Stimulated activated naive CD8-positive, alpha-beta T cell treated with anti-CD3 and anti-CD28 coated beads, Interleukin-15, Interleukin-2, amounts not matched to agents 100 ng/mL and 50 ng/mL, for 24 hours (primary cell): ENCODE results near the gene NRL.

Experiments
- H3K27ac Mint-ChIP-seq: one replicate; pipeline ENCODE4 v1.8.0; 2021; ENCODE audit warnings: mild to moderate bottlenecking, mixed read lengths
- H3K27me3 Mint-ChIP-seq: one replicate; pipeline ENCODE4 v1.8.0; 2021; ENCODE audit warnings: mixed read lengths
- H3K36me3 Mint-ChIP-seq: one replicate; pipeline ENCODE4 v1.8.0; 2021; ENCODE audit warnings: low read depth, mixed read lengths
- H3K4me1 Mint-ChIP-seq: one replicate; pipeline ENCODE4 v1.8.0; 2021; ENCODE audit warnings: low read depth, mixed read lengths
- H3K4me3 Mint-ChIP-seq: one replicate; pipeline ENCODE4 v1.8.0; 2021; ENCODE audit warnings: mild to moderate bottlenecking, mixed read lengths
- H3K9me3 Mint-ChIP-seq: one replicate; pipeline ENCODE4 v1.8.0; 2021; ENCODE audit warnings: mixed read lengths

Gene NRL

DNA sequence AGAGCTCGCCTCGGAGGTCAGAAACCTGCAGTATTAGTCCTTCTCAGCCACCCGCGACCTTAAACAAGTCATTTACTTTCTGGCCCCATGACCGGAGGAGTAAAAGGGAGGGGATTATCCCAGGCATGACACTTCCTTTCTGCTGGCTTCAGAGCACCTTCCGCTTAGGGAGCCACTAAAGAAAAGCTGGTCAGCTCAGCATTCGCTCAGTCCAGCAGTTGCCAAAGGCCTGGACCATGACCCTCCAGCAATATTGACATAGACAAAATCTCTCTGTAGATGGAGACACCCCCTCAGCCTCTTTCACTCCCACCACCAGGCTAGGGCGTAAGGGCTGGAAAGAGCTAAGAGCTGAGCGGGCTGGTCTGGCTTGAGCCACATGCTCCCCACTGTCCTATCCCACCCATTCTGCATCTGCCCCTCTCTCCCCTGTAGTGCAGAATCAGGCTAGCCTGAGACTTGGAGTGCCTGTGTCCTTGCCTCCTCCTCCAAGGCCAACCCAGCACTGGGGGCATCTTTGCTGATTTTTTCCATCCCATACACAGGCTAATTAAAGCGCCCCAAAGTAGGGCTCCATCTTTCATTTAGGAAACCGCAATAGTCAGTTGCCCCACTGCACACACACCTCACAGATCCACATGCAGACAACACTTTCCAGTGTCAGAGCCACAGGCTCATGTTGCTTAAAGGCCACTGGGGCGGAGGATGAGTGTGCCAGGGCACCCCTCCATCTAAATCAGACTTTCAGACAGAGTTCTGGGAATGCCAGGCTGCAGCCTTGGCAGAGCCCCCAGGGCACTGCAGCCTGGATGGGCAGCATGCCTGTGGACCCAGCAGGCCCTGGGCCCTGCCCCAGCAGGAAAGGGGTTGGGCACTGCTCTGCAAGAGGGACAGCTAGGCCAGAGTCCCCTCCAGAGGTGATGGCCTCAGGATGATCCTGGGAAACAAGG lies 47.3 kb downstream of the NRL start:
- Mint-ChIP-seq H3K9me3 (no peaks in the 10 kb centered on the region), H3K27me3 (no peaks in the 10 kb centered on the region), H3K4me3 (no peak overlapping the region), H3K36me3 (no peaks in the 10 kb centered on the region), H3K4me1 (peaks cover 11% of the 10 kb centered on the region), H3K27ac (no peak overlapping the region)

DNA sequence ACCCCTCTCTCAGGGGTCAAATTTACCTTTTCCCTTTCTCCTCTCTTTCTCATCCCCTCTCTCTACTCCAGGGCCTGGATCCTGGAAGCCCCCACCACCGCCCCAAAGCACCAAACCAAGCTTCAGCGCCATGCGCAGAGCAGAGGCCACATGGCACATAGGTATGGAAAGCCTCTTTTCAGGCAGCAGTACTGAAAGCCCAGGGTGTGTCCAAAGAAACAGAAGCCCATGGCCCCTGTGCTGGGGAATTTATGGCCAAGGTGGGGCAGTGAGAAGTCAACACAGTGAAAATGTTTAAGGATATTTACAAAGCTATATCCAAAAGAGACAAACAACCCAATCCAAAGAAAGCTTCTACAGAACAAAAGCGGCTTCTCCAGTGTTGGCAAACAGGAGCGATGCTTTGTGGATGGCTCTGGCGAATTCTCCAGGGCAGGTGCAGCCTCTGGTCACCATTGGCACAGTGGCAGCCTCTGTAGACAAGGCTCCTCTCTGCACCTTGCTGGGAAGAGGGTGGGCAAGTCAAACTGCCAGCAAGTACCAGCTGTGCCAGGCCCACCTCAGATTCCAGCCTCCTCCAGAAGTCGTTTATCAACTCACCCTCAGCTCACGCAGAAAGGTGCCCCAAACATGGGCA lies 48.1 kb downstream of the NRL start:
- Mint-ChIP-seq H3K9me3 (no peaks in the 10 kb centered on the region), H3K4me1 (peaks cover 11% of the 10 kb centered on the region), H3K36me3 (no peaks in the 10 kb centered on the region), H3K27ac (no peak overlapping the region), H3K27me3 (no peaks in the 10 kb centered on the region), H3K4me3 (no peak overlapping the region)

DNA sequence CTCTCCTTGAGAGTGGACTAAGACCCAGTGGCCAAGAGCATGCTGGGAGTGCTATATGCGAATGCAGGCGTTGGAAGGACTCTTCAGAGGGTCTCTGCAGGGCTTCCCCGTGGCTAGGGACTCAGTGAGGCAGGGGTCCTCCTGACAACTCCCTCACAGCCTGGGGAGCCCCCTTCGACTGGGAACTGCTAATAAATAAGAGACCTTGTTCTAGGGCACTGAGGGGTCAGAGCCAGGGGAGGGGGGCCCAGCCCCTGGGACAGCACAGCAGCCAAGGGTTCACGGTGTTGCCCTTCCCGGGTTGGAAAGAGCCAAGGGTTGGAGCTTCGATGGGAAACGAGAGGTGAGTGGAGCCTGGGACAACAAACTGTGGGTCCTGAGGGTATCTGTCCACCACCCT lies 49.3 kb downstream of the NRL start:
- peaks cover 2% of the 10 kb centered on the region for H3K4me1 Mint-ChIP-seq
- no peaks in the 10 kb centered on the region for H3K27me3 Mint-ChIP-seq
- no peak overlapping the region for H3K4me3 Mint-ChIP-seq
- H3K9me3 Mint-ChIP-seq, result no peaks in the 10 kb centered on the region
- H3K27ac Mint-ChIP-seq, result no peak overlapping the region
- no peaks in the 10 kb centered on the region for H3K36me3 Mint-ChIP-seq

DNA sequence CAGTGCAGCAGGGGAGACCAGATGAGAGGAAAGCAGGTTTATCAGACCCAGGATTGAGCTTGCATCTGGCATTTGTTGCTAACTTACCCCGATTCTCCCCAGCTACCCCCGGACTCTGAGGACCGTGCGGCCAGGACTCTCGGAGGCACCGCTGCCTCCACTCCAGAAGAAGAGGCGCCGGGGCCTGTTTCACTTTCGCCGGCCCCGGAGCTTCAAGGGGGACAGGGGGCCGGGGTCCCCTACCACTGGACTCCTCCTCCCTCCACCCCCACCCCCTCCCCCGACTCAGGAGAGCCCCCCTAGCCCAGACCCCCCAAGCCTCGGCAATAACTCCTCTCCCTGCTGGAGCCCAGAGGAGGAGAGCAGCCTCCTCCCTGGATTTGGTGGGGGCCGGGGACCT lies 49.9 kb downstream of the NRL start:
- H3K4me3 Mint-ChIP-seq, result no peak overlapping the region
- no peaks in the 10 kb centered on the region for H3K9me3 Mint-ChIP-seq
- H3K27ac Mint-ChIP-seq, result no peak overlapping the region
- no peaks in the 10 kb centered on the region for H3K27me3 Mint-ChIP-seq
- H3K4me1 Mint-ChIP-seq, result no peaks in the 10 kb centered on the region
- H3K36me3 Mint-ChIP-seq, result no peaks in the 10 kb centered on the region

DNA sequence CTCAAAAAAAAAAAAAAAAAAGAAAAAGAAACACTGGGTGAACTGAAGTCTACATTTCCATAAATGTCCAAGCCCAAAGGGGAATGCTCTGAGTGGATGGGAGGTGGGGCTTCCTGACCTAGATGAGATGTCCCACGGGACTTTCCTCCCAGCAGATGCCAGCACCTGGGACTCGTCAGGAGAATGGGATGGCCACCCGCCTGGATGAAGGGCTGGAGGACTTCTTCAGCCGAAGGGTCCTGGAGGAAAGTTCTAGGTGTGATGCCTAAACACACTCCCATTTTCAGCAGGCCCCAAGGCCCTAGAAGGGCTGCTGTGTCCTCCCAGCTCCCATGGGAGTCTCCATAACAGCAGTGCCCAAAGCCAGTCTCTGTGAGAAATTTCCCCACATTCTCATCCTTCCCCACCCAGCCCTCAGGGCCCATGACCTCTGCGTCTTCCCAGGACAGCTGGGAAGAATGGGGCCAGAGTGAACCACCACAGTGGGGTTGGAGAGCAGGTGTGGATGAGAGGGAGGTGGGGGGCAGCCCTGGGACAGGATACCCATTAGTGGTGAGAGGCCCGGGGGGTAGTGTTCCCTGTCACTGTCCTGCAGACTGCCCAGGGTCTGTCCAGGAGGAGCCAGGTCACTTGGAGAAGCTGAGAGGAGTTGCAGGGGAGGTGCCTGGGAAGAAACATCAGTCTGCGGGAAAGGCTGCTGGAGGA lies 50.5 kb downstream of the NRL start:
- Mint-ChIP-seq H3K27ac (no peak overlapping the region), H3K4me1 (no peaks in the 10 kb centered on the region), H3K4me3 (no peak overlapping the region), H3K27me3 (no peaks in the 10 kb centered on the region), H3K36me3 (no peaks in the 10 kb centered on the region), H3K9me3 (no peaks in the 10 kb centered on the region)

DNA sequence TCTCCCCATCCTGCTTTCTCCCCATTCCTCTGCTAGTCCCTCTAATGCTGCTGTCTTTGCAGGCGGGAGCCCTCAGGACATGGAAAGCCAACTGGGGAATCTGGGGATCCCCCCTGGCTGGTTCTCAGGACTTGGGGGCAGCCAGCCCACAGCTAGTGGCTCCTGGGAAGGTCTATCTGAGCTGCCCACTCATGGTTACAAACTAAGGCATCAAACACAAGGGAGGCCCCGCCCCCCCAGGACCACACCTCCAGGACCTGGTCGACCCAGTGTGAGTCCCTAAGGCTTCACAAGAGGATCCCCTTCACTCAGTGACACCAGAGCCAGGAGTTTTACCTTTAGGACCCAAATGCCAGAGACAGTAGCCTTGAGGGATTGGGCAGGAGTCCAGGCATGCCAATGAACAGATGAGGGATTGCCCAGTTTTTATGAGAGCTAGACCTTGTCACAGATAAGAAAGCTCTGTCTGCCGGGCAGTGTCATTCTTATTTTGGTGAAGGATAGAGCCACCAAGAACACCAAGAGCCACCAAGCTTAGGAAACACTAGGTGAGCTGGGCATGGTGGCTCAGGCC lies 51.4 kb downstream of the NRL start:
- H3K9me3 Mint-ChIP-seq, result no peaks in the 10 kb centered on the region
- H3K27me3 Mint-ChIP-seq, result no peaks in the 10 kb centered on the region
- H3K36me3 Mint-ChIP-seq, result no peaks in the 10 kb centered on the region
- no peak overlapping the region for H3K4me3 Mint-ChIP-seq
- no peak overlapping the region for H3K27ac Mint-ChIP-seq
- no peaks in the 10 kb centered on the region for H3K4me1 Mint-ChIP-seq

DNA sequence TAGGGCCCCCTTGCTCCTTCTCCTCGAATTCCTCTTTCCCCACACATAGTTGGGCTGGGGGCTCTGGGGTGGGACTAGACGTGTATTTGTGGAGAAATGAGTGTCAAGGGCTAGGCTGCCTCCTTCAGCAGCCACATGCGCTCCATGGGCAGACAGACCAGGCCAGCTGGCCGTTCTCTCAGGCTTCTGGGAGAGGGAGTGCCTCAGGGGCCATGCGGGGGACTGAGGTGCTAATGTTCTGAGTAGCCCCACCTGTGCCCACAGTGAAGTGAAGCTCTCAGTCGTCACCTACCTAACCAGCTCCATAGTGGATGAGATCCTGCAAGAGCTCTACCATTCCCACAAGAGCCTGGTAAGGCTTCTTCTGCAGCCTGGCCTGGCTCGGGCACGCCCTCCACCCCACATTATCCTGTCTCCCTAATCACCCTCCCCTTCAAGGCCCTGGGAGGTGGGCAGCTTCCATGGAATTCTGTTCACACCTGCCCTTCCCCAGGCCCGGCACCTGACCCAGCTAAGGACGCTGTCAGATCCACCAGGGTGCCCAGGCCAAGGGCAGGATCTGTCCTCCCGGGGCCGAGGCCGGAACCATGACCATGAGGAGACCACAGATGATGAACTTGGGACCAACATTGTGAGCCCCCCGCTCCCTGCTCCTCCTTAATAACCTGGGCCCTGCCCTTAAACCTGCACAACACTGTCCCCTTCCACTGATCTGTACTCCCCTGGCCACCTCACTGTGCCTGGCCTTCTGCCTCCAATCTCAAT lies 52.4 kb downstream of the NRL start:
- Mint-ChIP-seq H3K4me3 (no peak overlapping the region), H3K4me1 (no peaks in the 10 kb centered on the region), H3K36me3 (no peaks in the 10 kb centered on the region), H3K27me3 (no peaks in the 10 kb centered on the region), H3K9me3 (no peaks in the 10 kb centered on the region), H3K27ac (no peak overlapping the region)

DNA sequence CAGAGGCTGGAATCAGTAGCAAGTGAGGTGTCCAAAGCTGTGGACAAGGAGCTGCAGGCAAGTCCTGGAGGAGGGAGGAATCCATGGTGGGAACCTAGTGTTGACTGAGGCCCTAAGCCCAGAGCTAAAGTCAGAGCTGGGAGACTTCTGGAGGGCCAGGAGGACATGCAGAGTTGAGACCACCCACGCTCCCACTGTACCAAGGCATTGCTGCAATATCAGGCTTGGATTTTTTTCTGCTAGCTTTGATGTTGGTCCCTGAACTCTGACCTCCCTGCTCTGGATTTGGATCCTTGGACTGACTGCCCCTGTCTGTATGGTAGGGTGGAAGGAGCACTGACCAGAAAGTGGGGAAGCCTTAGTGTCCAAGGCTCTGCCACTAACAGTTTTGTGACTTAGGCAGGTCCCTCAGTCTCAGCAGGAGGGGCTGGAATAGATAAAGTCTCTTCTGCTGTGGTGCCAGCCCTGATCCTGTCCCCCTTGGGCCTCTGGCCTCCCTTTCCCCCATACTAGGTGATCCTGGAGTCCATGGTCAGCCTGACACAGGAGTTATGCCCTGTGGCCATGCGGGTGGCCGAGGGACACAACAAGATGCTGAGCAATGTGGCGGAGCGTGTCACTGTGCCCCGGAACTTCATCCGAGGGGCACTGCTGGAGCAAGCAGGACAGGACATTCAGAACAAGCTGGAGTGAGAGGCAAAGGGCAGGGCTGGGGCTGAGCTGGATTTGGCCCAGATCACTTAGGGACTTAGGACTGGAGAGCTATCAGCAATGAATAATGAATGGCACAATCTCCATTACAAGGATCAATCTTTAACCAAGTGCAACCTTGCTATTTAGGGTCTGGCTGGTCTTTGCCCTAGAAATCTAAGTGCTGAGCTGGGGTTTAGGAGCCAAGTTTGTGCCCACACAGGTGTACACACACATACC lies 53.5 kb downstream of the NRL start:
- Mint-ChIP-seq H3K9me3 (no peaks in the 10 kb centered on the region), H3K27me3 (no peaks in the 10 kb centered on the region), H3K4me1 (no peaks in the 10 kb centered on the region), H3K27ac (no peak overlapping the region), H3K4me3 (no peak overlapping the region), H3K36me3 (no peaks in the 10 kb centered on the region)

DNA sequence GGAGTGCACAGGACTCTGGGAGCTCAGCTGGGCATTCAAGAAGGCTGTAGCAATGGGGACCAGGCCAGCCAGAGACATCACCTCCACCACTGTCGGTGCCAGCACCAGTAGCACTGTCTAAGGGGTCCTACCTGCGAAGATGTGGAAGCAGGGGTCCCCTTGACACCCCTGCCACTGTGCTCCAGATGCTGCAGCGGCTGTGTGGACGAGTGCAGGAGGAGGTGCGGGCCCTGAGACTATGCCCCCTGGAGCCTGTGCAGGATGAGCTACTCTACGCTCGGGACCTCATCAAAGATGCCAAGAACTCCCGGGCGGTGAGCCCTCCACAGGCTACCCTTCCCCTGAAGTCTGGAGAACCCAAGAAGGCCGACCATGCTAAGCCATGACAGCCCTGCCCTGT lies 54.3 kb downstream of the NRL start:
- H3K4me3 Mint-ChIP-seq, result no peak overlapping the region
- H3K4me1 Mint-ChIP-seq, result no peaks in the 10 kb centered on the region
- H3K27ac Mint-ChIP-seq, result no peak overlapping the region
- H3K9me3 Mint-ChIP-seq, result no peaks in the 10 kb centered on the region
- no peaks in the 10 kb centered on the region for H3K36me3 Mint-ChIP-seq
- H3K27me3 Mint-ChIP-seq, result no peaks in the 10 kb centered on the region

DNA sequence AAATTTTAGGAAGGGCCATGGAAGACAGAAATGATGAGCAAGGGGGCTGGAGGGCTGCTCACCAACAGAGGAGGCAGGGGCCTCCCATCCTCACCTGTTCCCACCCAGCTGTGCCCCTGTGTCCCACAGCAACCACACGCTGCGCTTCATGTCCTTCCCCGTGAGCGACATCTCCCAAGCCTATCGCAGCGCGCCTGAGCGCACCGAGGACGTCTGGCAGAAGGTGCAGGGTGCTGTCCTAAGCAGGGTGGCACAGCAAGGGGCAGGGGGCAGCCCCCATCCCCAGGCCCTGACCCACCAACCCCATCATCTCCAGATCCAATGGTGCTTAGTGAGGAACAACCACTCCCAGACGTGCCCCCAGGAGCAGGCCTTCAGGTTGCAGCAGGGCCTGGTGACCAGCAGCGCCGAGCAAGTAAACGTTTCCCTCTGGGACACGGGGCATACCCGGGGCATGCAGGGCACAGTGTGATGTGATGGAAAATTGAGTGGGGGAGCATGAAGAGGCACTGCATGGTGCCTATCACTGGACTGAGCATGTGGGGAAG lies 54.8 kb downstream of the NRL start:
- no peak overlapping the region for H3K4me3 Mint-ChIP-seq
- no peaks in the 10 kb centered on the region for H3K4me1 Mint-ChIP-seq
- H3K27me3 Mint-ChIP-seq, result peaks cover under 1% of the 10 kb centered on the region
- no peaks in the 10 kb centered on the region for H3K9me3 Mint-ChIP-seq
- H3K36me3 Mint-ChIP-seq, result no peaks in the 10 kb centered on the region
- no peak overlapping the region for H3K27ac Mint-ChIP-seq

DNA sequence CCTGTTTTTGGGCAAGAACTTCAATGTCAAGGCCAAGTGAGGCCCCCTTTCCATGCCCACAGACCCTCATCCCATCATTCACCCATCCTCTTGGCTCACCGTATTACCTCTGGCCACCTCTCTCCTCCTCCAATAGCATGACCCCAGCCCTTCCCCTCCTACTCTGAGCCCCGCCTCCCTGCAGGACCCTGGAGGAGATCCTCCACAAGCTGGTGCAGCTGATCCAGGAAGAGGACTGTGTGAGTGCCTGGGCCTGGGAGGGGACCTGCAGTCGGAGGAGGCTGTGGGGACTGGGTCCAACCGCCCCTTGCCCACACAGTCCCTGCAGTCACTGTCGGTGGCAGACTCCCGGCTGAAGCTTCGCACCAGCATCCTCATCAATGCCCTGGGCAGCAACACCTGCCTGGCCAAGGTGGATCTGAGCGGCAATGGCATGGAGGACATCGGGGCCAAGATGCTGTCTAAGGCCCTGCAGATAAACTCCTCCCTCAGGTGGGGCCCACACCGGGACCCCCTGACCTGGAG lies 55.7 kb downstream of the NRL start:
- H3K9me3 Mint-ChIP-seq, result no peaks in the 10 kb centered on the region
- H3K27ac Mint-ChIP-seq, result no peak overlapping the region
- H3K4me1 Mint-ChIP-seq, result peaks cover under 1% of the 10 kb centered on the region
- no peak overlapping the region for H3K4me3 Mint-ChIP-seq
- H3K36me3 Mint-ChIP-seq, result no peaks in the 10 kb centered on the region
- peaks cover 4% of the 10 kb centered on the region for H3K27me3 Mint-ChIP-seq

DNA sequence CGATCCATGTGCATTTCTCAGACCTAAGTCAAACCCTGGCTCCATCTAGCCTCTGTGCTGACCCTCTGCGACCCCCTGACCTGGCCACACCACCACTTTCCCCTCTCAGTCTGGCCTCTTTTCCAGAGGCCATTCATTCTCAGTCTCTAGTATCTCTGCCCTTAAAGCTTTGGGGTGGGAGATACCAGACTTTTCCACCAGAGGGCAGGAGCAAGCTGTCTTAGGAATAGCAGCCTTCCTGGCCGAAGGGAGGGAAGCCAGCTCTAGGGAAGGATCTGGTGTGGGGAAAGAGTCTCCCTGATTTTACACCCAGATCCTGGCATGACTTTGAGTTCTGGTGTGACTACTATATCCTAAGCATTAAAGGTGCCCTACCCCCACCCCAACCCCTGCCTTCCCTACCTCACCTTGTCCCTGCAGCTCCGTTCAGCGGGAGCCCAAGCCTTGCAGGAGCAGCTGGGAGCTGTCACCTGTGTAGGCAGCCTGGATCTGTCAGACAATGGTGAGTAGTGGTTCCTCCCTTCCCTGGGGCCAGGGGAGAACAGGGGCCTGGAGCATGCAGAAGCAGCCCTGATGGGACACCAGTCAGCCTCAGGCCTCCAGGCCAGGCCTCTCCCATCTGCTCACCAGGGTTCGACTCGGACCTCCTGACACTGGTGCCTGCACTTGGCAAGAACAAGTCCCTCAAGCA lies 56.3 kb downstream of the NRL start:
- Mint-ChIP-seq H3K36me3 (no peaks in the 10 kb centered on the region), H3K27ac (no peak overlapping the region), H3K9me3 (no peaks in the 10 kb centered on the region), H3K4me3 (no peak overlapping the region), H3K27me3 (peaks cover 4% of the 10 kb centered on the region), H3K4me1 (peaks cover 7% of the 10 kb centered on the region)

DNA sequence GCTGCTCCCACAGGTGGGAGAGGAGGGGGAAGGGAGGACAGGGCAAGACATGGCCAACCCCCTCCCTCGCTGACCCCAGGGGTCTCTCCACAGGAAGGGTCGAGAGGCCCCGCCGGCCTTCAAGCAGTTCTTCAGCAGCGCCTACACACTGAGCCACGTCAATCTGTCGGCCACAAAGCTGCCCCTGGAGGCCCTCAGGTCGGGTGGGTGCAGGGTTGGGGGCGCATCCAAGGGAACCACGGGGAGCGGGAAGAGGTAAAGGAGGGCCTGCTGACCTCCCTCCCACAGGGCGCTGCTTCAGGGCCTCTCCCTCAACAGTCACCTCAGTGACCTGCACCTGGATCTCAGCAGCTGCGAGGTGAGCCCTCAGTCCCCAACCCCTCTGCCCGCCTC lies 56.9 kb downstream of the NRL start:
- no peak overlapping the region for H3K4me3 Mint-ChIP-seq
- H3K4me1 Mint-ChIP-seq, result peaks cover 12% of the 10 kb centered on the region
- H3K36me3 Mint-ChIP-seq, result no peaks in the 10 kb centered on the region
- H3K9me3 Mint-ChIP-seq, result no peaks in the 10 kb centered on the region
- H3K27me3 Mint-ChIP-seq, result peaks cover 8% of the 10 kb centered on the region
- H3K27ac Mint-ChIP-seq, result no peak overlapping the region
